ENCODE data around the gene DNAJC3.
A peak's percentile ranks its signal among the peaks of the same experiment; 100 is the strongest.
"Not testable (repeated sequence)": the region's sequence is repeated elsewhere in the genome, so short reads cannot be mapped to it uniquely, and the experiment has no call there.

DNAJC3 gene

DNA sequence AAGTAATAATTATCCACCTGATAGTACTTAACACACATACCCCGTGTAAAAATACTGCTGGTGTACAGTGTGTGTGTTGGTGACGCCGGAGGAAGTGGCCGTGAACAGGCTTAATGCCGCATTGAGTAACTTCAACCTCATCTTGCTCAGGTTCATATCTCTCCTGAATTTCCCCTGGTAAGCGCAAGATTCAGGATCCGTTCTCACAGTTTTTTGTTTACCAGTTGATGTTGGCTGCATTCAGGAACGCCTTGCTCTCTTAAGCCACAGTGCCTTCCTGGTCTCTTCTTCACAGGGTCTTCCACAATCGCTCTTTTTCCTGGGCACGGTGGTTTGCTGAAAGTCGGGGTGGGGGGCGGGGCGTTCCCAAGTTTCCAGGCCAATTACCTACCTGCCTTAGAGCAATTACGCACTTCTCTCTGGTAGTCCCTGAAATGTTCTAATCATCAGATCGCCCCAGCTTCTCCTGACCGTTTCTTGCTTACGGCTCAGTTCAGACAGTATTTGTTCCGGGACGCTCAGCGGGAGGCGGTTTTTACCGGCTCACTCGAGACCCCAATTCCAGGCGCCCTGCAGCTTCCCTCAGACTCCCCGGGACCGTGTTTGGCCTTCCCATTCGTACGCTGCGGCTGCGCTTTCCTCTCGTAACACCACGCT, 706 bp upstream of the DNAJC3 start:
- DNase-seq, result peak; percentile 79

- DNase-seq, result no peak
Measured at GRCh38 chr13:95677564-95678266, 776 bp downstream of the DNAJC3 start.

GRCh38 chr13:95678967-95679366, 2.0 kb downstream of the DNAJC3 start:
- no peak for DNase-seq

DNA sequence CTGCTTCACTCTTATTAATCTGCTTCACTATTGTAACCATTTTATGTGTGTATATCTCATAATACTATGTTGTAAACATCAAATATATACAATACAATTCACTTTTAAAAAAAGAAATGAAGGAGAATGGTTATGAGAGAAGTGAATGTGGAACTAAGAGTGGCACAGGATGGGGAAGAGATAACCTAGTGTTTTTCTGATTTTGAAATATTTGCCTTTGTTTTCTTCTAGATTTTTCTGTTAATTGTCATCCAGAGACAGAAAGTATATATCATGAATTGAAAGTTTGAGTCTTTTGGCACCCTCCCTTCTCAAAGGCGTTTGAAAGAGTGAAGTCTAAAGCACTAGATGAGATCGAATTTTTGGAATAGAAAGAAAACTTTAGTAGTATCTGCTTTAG, 2.8 kb downstream of the DNAJC3 start:
- no peak for DNase-seq

DNA sequence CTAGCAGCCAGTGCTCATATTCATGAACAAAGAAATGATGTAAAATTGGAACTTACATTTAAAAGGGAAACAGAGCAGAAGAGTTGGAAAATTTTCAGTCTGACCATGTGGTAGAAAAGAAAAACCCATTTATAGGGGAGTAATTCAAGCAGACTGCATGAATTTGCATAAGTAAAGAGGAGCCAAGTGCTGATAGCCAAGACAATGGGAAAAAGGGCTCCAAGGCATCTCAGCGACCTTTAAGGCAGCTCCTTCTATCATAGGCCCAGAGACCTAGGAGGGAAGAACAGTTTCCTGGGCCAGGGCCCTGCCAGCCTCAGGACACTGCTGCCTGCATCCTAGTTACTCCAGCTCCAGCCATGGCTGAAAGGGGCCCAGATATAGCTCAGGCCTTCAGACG, 7.5 kb downstream of the DNAJC3 start:
- DNase-seq, result no peak

GRCh38 chr13:95684960-95685359, 8.0 kb downstream of the DNAJC3 start:
- DNase-seq, result not testable (repeated sequence)

GRCh38 chr13:95689582-95689926, 12.6 kb downstream of the DNAJC3 start:
- no peak for DNase-seq

- DNase-seq, result not testable (repeated sequence)
Measured at GRCh38 chr13:95690986-95691385, 14.0 kb downstream of the DNAJC3 start.

GRCh38 chr13:95697052-95697680, 20.2 kb downstream of the DNAJC3 start:
- no peak for DNase-seq

DNA sequence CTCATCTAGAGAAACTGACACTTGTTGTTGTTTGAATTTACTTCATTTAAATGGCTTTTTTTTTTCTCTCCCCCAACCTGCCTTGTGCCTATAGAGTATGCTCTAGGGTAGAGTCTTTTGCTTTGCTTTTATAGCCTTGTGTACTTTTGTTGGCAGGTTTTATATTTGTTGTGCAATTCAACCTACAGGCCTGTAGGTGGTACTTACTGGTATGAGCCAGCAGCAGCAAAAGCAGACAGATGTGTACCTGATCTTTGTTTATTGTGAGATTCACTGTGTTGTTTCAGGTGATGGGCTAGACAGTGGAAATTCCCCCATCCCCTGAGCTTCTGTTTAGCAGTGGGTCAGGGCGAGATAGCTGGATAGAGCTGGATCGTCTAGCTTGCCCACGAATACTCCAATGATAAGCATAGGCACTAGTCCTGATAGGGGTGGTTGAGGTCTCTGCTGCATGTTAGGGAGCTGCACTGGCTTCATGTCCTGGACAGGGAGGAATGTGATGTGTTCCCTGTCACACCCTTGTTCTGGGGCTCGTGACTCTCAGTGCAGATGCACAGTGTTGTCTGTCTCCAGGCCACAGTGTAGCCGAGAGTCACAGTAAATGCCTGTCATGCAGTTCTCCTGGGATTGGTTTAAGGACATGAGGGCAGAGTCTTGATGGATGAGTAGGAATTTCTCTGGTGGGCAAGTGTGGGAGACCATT, 21.3 kb downstream of the DNAJC3 start:
- no peak for DNase-seq

GRCh38 chr13:95703576-95703975, 26.6 kb downstream of the DNAJC3 start:
- no peak for DNase-seq

- DNase-seq, result no peak
Measured at GRCh38 chr13:95704510-95704909, 27.6 kb downstream of the DNAJC3 start.

DNA sequence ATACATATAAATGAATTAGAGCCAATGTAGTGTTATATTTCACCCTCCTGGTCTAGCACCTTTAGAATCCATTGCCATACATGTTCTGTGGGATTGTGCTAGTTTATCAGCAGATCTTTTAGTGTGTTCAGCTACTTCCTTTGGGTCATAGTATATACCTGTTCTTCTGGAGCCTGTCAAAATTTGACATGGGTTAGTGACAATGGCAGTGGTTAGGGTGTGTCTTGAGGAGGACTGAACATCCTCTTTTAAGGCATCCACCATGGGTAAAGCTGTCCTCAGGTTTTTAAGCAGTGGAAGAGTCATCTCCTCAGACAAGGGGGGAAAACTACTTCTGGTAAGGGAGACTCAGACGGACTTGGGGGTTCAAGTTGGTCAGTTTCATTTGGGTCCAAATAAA, 29.4 kb downstream of the DNAJC3 start:
- no peak for DNase-seq

DNA sequence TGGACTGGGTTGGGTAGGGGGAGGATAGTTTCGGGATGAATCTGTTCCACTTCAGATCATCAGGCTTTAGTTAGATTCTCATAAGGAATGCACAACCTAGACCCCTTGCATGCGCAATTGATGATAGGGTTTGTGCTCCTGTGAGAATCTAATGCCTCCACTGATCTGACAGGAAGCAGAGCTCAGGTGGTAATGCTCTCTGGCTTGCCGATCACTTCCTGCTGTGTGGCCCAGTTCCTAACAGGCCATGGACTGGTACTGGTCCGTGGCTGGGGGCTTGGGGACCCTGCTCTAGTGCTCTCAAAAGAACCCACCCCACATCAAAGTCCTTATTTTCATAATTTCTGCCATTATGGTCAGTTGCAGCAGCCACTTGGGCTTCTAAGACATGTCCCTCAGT, 30.1 kb downstream of the DNAJC3 start:
- no peak for DNase-seq

DNA sequence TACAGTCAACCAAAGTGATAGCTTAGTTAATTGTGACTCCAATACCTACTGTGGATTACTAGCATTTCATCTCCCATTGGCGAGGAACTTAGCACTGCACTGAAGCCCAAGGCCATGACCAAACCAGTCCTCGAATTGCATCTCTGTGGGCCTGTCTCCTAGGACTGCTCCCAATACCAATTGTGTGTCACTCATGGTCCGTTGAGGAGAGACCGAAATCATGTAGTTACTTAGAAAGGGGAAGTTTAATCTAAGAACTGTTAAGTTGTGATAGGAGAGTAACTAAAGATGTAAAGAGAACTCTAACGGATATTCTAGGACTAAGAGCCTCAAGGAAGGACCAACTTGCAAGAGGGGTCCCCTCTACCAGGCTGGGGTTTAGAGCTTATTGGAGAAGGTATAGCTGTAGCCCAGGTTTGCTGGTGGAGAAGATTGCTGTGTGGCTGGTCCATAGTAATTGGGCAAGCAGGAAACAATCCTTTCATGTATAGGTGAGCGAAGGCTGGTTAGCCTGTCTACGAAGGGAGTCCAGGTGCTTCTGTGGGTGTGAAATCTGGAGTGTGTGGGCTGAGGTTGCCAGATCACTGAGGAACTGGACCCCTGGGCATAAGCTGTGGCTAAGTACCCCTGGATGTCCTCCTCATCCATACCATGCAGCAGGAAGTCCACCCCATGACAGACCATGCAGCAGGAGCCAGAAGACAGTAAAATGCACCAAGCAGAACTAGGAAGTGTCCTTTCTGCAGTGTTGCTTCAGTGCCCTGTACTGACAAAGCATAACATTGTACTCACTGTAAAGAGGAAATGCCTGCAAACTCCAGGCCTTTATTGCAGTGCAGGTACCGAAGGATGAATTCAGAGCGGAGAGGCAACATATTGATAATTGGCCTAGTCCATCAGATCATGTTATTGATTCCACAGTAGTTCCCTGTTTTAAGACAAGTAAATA, 30.8 kb downstream of the DNAJC3 start:
- DNase-seq, result no peak

DNA sequence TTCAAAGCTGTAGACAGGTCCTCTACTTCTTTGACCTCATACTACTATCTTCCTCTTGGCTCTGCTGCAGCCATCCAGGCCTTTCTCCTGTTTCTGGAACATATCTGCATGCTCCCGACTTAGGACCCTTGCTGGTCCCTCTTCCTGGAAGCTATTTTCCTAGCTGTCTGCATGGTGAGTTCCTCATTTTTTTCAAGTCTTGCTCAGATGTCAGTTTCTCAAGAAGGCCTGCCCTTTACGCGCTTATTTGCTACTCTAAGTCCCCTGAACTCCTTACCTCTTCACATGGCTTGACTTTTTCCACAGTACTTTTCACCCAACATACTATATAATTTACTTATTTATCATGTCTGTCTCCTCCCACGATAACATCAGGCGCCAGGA, 31.4 kb downstream of the DNAJC3 start:
- DNase-seq, result no peak

DNA sequence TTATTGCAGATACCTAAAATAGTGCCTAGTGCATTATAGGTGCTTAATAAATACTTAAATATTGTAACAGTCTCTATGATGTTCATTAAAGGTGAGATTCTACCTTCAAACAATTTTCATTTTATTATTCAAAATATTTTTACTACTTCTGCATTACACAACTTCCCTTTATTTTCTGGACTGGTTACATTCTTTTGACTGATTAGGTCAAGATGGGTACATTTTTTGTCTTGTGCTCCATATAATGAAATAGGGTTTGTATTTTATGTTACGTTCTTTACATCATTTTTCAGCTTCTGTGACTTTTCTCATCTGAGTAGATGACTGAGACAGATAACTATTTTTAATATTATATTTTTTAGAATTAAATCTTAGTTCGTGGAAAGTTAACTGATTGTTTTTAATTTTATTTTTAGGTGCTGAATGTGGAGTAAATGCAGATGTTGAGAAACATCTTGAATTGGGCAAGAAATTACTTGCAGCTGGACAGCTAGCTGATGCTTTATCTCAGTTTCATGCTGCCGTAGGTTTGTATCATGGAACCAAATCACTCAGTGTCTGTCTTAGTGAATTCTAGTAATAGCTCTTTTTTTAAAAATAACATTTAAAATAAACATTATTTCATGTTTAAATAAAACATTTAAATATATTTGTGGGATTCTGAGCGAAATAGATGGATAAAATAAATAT, 32.0 kb downstream of the DNAJC3 start:
- no peak for DNase-seq

- DNase-seq, result no peak
Measured at GRCh38 chr13:95710313-95710712, 33.4 kb downstream of the DNAJC3 start.

DNA sequence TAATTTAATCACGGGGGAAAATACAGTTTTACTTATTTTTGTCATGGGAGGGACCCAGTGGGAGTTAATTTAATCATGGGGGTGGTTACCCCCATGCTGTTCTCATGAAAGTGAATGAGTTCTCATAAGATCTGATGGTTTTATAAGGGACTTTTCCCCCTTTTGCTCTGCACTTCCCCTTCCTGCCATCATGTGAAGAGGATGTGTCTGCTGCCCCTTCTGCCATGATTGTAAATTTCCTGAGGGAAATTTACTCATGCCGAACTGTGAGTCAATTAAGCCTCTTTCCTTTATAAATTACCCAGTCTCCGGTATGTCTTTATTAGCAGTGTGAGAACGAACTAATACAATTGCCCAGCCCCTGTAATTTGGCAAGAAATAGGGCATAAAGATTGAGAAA, 35.9 kb downstream of the DNAJC3 start:
- DNase-seq, result not testable (repeated sequence)

DNA sequence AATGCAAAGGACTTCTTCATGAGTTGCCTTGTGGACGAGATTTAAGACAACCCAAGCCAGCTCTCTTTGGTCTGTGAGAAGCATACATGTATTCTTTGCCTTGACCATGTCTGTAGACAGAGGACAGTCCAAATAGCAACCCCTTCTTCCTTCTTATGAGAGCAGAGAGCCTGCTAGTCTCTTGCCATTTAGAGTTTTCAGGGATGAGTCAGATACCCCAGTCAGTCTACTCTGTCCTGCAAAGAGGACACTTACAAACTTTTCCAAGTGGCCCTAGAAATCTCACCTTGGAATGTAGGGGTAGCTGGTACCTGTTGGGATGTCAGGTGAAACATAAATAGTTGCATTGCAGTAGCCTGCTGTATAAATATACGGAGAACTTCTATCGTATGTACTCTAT, 36.7 kb downstream of the DNAJC3 start:
- DNase-seq, result no peak

GRCh38 chr13:95714142-95714832, 37.3 kb downstream of the DNAJC3 start:
- no peak for DNase-seq

All from NCI-H1092 treated with DMSO at 0.1 percent for 48 hours (cell line).